Fibroblast of peridontal ligament (primary cell): ENCODE results near the gene SPTBN2.

Experiments used
- DNase-seq: peaks from one replicate; pipeline ENCODE4 v3.0.0-alpha.2; 2010; ENCODE audit errors: extremely low read depth

The SPTBN2 gene

DNA sequence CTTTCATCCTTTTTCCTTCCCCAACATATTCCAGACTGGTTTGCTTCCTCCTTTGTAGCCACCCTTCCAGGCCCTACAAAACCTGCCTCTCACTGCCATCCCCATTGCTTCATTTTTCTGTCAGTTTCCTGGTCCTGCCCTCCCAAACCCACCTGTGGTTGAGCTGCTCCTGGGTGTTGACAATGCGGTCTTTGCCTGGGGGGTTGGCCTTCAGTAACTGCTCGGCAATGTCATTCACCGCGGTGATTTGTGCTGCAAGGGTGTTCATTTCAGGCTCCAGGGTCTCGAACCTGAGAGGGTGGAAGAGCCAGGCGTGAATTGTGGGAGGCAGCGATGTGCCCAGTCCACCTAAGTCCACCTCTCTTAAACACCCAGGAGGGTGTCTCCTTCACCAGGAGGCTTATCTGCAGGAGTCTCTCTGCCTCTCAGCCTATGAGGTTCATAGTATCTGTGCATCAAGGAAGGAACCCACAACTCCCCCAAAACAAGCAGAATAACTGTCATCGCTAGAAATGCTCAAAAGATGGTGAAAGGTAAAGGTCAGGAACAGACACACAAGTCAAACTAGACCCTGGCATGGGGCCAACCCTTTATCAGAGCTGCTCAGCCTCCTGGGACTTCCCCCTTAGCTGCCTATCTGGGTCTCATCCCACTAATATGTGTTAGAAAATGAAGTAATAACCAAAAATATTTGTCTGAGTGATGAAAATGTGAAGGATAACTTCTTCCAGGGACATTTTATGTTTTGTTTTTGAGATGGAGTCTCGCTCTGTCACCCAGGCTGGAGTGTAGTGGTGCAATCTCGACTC is 27.4 kb downstream of the SPTBN2 start:
- no peak for DNase-seq

DNA sequence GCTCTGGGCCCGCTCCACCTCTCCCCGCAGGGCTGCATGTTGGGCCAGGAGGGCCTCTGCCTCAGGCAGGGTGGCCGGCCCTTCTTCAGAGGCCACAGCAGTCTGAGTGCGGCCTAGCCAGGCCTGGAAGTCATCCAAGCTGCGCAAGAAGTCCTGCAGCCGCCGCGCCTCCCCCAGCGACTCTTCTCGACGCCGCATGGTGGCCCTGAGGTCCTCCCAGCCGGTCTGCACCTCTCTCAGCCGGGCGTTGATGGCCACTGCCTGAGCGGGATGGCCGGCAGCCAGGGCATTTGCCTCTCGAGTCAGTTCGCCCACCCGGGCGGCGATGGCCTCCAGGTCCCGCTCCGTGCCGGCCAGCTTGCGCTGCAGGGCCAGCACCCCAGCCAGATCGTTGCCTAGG is 28.3 kb downstream of the SPTBN2 start:
- DNase-seq = no peak

DNA sequence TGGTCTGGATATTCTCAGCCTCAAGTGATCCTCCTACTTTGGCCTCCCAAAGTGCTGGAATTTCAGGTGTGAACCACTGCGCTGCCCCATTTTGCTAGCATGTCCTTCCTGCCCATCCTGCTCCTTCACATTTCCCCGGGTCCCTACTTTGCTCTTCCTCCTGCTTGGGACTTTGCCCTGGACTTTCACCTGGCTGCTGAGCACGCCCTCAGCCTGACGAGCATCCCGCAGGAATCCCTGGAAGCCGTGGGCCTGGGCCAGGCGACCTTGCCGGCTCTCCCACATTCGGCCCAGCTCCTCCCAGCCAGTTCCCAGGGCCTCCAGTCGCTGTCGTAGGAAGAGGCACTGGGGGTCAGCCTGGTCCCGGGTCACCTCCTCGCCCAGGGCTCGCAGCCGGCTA is 28.7 kb downstream of the SPTBN2 start:
- DNase-seq = no peak

DNA sequence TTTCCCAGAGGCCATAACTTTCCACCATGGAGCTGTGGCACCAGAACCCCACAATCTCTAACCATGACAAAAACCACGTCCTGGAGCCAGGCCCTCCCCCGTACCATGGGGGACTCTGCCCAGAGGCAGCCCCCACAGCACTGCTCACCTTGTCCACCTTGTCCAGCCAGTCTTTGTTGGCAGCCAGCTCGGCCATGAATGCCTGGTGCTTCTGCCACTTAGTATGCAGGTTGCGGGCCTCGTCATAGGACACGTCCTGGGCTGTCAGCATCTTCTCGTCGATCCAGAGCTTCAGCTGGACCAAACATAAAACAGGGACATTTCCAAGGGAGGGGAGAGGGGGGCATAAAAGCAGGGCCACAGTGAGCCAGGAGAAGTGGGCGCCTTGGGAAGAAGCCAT is 30.5 kb downstream of the SPTBN2 start:
- DNase-seq = no peak

DNA sequence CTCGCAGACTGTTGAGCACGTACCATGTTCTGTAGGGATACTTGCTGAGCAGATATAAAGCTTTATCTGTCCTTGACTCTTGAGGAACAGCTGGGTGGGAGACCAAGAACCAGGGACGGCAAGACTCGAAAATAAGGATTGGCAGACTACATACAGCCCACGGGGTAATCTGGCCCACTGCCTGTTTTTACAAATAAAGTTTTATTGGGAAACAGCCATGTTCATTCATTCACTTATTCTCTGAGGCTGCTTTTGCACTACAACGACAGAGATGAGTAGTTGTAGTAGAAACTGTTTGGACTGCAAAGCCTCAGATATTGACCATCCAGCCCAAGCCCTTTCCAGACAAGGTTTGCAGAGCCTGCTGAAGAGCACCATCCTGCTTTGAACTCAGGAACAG is 31.0 kb downstream of the SPTBN2 start:
- no peak for DNase-seq

DNA sequence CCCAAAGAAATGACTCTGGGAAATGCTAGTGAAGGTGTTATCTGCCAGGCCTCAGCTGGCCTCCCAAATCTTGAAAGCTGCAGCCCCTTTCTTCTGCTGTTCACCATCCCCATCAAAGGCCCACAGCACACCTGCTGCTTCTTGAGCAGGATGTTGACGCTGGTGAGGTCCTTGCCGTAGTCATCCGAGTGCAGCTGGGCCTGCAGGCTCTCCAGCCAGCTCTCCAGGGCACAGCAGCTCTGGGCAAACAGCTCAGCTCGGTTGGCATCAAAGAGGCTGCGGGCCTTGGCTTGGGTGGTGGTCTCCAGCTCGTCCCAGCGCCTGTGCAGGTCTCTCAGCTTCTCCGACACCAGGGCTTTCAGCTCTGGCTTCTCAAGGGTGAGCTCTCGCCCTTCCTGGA is 32.9 kb downstream of the SPTBN2 start:
- DNase-seq = no peak

DNA sequence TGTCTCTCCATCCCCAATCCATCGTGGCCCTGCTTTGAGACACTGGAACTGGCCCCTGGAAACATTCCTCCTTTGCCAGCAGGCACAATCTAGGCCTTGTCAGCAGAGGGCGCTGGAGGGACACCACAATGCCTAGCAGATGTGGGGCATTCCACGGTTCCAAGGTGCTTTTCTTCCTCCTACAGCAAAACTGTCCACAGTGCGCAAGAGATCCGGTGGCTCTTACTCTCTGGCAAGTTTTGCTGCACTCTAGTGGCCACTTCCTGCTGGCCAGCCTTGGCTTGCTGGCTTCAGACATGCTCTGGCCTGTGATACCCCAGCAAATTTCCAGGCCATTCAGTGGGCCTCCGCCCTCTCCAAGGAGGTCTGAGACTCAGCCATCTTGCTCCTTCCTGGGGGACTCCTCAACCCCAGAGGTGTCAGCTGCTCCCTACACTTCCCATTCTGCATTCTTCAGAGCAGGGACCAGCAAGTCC is 34.2 kb downstream of the SPTBN2 start:
- DNase-seq = peak; percentile 97

DNA sequence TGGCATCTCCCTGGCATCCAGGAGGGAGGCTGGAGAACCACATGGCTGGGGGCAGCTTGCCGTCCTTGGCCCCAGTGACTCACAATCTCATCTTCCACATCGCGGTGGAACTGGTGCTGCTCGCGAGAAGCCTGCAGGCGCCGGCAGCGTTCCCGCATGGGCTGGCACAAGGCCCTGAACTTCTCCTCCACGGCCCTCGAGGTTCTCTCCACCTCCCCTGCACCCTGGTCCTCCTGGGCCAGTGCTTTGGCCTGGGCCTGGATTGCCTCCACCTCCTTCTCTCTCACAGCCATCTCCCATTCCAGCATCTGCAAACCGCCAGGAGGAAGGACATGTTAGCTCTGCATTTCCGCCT is 35.0 kb downstream of the SPTBN2 start:
- no peak for DNase-seq

DNA sequence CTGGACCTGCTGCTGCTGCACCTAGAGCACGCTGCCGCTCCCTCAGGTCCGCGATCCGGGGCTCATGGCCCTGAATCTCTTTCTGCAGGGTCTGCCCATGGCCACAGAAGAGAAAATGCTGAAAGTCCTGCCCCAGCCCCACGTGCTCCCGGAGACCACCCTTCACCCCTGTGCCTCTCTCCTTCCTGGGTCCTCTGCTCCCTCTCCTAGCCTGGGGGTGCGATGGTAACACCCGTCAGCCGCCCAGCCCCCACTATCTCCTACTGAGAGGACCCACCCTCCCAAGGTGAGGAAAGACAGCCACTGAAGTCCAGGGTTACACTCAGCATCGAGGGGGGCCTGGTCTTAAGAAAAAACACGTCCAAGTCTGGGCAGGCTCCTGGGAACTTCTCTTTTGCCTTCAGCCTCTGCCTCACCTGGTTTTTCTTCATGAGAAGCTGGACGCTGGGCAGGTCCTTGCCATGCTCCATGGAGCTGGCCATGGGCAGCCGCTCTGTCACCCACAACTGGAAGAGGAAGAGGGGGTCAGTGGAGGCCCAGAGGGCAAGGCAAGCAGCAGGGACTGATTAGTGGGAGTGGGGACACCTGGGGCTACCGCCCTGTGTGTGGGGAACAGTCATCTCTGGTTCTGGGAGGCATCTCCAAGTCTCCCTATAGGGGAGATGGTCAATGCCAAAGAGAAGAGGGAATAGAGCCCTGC is 35.5 kb downstream of the SPTBN2 start:
- DNase-seq = no peak

DNA sequence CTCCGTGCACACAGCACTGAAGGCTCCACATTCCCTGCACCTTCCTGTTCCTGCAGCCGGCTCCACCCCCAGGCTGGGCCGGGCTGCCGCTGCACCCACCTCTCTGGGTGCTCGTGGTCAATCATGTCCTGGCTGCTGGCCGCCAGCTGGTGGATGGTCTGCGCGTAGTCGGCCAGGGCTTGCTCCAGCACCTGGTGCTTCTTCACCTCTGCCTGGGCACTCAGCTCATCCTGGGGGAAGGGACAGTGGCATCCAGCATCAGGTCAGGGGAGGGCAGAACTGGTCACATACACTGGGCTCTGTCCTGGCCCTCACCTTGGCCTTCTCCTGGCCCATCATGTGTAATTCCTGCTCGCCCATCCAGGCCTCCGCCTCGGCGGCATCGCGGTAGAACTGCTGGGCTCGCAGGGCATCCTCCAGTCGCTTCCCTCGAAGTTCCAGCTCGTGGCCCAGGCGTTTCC is 36.1 kb downstream of the SPTBN2 start:
- no peak for DNase-seq

DNA sequence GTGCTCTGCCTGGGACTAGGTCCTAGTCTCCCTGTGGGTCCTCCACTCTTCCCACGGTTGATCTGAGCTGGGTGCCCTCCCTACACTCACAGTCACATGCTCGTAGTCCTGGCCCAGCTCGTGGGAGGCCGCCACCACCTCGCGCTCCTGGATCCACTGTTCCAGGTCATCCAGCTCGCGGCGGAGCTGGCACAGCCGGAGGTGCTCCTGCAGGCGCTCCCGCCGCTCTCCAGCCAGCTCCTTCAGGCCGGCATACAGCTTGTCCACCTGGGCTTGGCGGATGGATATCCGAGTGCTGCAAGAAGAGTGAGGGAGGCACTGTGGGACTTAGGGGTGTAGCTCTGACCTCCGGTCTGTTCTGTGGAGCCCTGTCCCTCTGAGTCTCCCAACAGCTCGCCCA is 36.6 kb downstream of the SPTBN2 start:
- no peak for DNase-seq

DNA sequence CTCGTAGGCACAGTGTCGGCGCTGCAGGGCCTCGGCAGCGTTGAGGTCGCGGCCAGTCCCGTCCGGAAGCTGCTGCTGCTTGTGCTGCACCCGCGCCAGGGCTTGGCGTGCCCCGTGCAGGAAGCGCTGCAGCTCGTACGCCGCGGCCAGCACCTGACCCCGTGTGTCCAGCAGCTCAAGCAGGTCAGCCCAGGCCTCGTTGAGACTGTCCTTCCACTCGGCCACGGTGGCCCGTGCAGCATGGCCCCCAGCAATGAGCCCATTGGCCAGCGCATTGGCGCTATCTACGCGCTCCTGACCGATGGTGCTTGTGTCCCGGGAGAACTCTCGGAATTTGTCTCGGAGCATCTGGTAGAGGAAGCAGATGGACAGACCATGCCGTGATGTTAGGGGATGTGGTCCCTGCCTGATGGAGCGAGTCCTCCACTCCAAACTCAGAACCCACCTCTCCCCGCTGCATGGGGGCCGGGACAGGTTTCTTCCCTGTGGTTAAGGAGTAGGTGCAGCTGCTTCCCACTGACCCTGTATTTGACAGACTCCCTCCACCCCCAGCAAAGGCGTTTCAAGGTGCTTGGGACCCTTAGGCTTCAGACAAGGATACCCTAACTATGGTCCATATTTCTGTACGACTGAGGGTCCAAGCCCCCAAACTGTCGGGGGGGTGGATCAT is 37.6 kb downstream of the SPTBN2 start:
- DNase-seq = no peak

DNA sequence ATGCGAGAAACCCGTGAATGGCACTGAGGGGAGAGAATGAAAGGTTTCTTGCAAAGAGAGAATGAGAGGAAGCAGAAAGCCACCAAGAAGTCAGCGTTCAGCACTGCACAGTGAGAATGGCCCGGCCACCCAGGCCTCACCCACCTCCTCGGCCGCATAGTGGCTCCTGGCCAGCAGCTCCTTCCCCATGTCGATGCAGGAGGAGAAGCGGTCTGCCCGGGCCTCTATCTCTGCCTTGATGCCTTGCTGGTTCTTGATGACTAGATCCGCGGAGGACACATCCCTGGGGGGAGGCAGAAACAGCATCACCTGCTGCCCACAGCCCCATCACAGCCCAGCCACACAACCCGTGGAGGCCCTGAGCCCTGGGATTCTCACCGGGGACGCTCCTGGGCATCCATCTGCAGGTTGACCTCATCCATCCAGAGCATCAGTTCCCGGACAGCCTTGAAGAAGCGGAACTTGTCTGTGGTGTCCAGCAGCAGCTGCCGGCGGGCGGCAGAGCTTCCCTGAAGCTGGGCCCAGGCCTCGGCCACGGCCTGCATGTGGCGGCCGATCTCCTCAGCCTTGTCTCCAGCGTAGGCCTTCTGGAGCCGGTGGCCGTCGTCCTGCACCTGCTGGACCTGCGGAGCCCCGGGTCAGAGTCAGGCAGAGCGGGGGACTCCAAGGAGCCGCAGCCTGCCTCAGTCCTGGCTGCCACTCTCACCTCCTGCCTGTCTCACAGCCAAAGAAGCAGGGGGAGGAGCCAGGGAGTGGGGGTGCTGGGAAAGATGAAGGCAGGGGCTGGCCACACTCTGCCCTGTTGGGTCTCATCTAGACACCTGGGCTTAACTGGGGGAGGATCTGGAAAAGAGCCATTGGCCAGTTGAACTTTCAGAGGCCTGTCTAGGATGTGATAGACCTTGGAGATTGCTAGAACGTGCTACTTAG is 39.1 kb downstream of the SPTBN2 start:
- no peak for DNase-seq

DNA sequence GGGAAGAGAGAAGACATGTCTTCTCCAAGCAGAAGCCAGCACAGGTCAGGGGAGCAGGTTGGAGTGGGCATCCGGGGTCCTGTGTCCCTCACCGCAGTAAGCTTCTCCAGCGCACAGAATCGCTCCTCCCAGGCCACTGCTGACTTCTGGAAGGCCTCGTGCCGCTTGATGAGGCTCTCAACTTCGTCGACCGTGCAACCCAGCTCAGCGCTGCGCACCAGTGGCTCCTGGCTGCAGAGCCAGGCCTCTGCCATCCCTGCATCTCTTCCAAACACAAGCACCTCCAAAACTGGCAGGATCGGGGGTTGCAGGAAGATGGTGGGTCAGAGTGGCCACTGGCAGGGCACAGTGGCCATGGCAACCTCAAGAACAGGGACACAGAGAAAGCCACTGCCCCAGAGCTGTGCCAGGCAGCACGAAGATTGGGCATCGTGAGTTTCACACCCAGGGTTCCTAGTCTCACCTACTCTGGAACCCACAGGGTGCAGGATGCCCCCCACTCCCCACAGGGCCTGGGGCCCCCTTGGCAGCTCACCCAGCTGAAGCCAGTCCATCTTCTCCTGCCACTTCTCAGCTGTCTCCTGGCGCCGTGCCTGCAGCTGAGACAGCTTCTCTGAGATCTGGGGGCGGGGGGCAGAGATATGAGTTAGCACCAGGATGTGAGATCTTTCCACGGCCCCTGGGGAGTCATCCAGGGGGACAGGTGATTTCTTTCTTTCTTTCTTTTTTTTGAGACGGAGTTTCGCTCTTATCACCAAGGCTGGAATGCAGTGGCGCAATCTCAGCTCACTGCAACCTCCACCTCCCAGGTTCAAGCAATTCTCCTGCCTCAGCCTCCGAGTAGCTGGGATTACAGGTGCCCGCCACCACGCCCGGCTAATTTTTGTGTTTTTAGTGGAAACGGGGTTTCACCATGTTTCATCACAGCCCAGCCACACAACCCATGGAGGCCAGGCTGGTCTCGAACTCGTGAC is 40.2 kb downstream of the SPTBN2 start:
- no peak for DNase-seq

DNA sequence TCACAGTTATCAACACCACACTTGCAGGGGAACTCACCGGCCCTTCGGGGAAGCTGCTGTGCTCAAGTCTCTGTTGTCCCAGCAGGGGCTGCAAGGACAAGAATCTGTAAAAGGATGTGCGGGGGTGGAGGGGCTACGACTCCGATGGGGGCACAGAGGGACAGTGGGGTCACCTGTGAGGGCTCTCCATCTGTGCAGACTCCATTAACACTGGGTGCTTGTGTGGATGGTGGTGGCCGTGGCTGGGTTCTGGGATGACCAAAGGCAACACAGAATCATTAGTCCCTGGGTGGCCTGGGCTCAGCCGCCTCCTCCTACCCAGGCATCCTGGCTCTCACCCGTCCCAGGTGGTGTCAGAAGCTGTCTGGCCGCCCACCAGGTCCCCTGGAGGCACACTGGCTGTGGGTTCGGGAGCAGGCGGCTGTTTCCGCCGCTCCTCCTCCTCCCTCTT is 41.2 kb downstream of the SPTBN2 start:
- no peak for DNase-seq

DNA sequence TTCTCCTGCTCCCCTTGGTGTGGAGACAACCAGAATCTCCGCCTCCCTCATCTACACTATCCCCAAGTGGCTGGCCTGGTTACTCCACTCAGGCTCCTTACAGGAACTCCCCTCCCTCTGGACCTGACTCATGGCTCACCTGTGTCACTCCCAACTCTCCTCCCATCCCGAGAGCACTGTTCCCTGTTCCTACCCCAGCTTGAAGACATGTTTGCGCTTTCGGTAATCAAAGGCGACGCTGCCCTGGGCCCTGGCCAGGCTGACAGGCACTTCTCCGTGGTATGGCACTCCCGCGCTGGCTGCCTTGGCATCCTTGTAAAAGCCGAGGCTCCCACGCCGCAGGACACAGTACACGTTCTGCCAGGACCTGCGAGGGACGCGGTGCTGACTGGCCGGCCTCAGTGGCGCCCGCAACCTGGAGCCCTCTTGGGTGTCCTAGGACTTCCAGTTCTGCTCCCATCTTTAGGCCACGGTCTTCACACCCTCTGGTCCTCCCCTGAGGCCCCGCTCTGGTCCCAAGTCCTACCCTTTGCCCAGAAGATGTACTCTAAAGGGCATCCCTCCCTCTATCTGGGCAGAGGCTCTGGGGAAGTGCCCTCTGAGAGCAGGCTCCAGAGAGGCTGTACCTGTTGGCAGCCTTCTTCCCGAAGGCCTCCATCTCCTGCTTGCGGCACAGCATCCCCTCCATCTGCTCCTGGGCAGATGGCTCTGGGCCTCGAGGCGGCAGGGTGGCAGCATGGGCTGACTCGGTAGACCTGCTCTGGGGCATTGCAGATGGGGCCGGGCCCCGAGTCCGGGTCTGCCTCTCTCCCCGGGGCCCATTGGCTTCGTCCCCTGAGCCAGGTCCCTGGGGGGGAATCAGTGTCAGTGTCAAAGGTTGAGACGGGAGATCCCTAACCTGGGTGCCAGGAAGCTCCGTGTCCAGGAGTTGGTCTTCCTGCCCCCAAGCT is 41.9 kb downstream of the SPTBN2 start:
- no peak for DNase-seq

DNA sequence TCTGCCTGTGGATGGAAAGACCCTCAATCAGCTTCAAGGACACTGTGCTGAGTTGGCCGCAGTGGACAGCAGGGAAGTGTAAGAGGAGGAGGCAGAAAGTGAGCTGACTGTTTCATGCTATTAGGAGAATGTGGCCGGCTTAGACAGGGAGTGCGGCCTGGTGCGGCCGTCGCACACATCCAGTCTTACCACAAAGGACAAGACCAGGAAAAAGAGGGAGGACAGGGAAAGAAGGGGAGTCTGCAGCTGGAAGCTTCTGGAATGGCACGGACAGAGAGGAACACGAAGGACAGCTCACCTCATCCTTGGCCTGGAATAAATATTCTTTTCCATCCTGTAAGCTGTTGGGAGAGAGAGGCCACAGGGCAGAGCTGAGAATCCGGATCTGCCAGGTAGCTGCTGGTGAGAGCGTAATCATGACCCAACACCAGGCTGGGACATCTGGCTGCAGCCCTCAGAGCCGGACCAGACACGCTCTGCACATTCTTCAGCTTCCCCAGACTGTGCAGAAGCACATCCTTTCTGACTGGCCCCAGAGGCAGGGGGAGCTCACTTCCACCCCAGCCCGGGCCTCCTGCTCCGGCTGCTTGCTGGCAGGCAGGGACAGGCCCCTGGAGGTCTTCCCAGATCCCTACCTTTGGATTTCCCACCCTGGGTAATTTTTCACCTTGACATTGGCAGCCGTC is 42.8 kb downstream of the SPTBN2 start:
- no peak for DNase-seq

DNA sequence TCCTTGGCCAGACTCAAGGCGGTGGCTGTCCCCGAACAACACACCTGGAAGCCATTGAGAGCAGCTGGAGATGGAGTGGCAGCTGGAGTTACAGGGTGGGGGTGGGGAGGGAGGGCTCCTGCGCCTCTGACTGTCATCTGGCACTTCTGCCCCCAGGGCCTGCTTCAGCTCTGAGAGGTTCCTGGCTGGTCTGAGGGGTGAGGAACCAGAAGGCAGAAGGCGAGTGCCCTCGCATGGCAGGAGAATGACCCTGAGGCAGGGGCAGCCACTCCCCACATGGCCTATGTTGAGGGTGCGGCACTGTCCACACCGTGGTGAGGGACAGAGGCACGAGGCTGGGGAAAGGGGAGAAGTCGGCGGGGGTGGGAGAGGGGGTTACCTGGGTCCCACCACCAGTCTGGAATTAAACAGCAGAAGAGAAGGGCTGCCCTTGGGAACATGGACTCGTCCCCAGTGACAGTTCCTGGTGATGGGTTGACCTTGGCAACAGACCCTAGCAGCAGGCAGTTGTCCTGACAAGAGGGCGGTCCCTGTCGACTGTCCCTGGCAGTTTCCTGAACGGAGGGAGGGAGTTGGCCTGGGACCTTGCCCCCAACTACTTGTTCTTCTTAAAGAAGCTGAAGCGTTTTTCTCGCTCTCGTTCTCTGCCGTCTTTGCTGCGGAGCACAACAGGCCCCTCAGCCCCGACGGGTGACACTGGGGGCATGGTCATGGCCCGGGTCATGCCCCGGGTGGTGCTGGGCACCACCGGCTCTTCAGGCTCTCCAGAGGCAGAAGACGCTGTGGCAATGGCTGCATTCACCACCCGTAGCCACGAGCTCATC is 43.5 kb downstream of the SPTBN2 start:
- no peak for DNase-seq
